HCT116 (cell line): Measurements from ENCODE around the gene CDC14B.

Experiments
- CEBPB ChIP-seq: IDR thresholded peaks from 2 replicates; pipeline ENCODE4 v1.6.1; 2012; ENCODE audit warnings: low read depth
- EZH2 ChIP-seq: fragments of 200-600 bp; sonication (generic); IDR thresholded peaks from 2 replicates; pipeline ENCODE4 v1.6.1; 2017; ENCODE audit warnings: antibody characterized with exemption, mixed run types
- POLR2A ChIP-seq: IDR thresholded peaks from 2 replicates; pipeline ENCODE4 v1.7.0; 2011; ENCODE audit warnings: borderline replicate concordance; ENCODE audit not compliant: insufficient read depth, insufficient read length; ENCODE audit errors: extremely low read depth
- SIN3A ChIP-seq: IDR thresholded peaks from 2 replicates; pipeline ENCODE4 v1.6.1; 2012; ENCODE audit warnings: low read depth
- SP1 ChIP-seq: IDR thresholded peaks from 2 replicates; pipeline ENCODE4 v1.6.1; 2012; ENCODE audit warnings: low read depth
- SRF ChIP-seq: IDR thresholded peaks from 2 replicates; pipeline ENCODE4 v1.6.1; 2012; ENCODE audit warnings: low read depth
- YY1 ChIP-seq: IDR thresholded peaks from 2 replicates; pipeline ENCODE4 v1.6.1; 2011; ENCODE audit warnings: low read length, low read depth, moderate library complexity, mild to moderate bottlenecking; ENCODE audit not compliant: insufficient replicate concordance; ENCODE audit errors: extremely low read depth
- ZNF274 ChIP-seq: fragments of 200-500 bp; sonication (Bioruptor generic); IDR thresholded peaks from 2 replicates; pipeline ENCODE4 v1.6.1; 2014; ENCODE audit warnings: mild to moderate bottlenecking, low read depth, low read length, inconsistent platforms
- TF ChIP-seq, protein P1 (sequence below), 3 experiments: fragments of 200-600 bp in 1 of 3; sonication (generic) in 1 of 3; IDR thresholded peaks in 2 of 3; conservative IDR thresholded peaks in 1 of 3; 2 replicates each; pipeline ENCODE4 v1.5.1; 2012 to 2017; ENCODE audit warnings: low read depth in 2 of 3, low read length in 2 of 3, antibody characterized with exemption in 1 of 3, borderline replicate concordance in 1 of 3, control low read depth in 1 of 3, mild to moderate bottlenecking in 1 of 3, mixed read lengths in 1 of 3, mixed run types in 1 of 3, moderate library complexity in 1 of 3; ENCODE audit not compliant: insufficient read depth in 1 of 3
- TF ChIP-seq, protein P2 (sequence below): IDR thresholded peaks from 2 replicates; pipeline ENCODE4 v1.6.1; 2012
- TF ChIP-seq, protein P3 (sequence below): IDR thresholded peaks from 2 replicates; pipeline ENCODE4 v1.6.1; 2012; ENCODE audit warnings: low read depth

DNA sequence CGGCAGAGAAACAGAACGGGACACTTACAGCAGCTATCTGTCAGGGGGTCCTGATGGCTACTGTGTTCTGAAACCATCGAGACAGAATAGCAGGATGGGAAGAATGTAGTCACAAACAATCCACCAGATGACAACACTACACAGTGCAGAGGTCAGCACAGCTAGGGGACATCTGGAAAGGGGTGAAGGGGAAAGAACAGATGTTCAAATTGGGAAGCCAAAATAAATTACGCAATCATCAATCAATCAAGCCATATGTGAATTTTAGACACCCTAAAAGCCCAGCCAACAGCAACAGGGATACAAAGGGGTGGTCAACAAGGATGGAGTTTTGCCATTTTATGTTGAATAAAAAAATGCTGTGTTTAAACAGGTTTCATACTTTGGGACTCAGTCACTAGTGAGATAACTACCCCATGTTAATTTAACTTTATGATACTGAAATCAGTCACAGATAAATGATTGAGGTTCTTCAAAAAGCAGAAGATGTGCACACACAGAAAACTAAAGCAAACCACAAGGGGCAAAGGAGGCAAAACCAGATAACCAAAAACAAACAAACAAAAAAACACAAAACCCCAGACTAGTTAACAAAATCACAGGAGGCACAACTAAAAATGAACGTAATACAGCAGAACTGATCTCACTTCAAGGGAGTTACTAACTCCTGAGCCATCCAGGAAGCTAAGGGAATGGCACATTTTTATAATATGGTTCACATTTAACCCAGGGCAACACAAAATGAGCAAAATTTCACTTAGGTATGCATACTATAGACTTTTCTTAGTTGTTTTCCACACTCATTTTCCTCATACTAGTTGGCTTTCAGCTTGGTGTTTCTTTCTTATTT lies 103.8 kb downstream of the CDC14B start:
- TF ChIP-seq, protein P1, sequence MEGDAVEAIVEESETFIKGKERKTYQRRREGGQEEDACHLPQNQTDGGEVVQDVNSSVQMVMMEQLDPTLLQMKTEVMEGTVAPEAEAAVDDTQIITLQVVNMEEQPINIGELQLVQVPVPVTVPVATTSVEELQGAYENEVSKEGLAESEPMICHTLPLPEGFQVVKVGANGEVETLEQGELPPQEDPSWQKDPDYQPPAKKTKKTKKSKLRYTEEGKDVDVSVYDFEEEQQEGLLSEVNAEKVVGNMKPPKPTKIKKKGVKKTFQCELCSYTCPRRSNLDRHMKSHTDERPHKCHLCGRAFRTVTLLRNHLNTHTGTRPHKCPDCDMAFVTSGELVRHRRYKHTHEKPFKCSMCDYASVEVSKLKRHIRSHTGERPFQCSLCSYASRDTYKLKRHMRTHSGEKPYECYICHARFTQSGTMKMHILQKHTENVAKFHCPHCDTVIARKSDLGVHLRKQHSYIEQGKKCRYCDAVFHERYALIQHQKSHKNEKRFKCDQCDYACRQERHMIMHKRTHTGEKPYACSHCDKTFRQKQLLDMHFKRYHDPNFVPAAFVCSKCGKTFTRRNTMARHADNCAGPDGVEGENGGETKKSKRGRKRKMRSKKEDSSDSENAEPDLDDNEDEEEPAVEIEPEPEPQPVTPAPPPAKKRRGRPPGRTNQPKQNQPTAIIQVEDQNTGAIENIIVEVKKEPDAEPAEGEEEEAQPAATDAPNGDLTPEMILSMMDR (IDR thresholded peaks at IDR 0.05 in 2 of 3, conservative IDR thresholded peaks at IDR 0.05 in 1 of 3; ENCODE audit: borderline replicate concordance in 1 of 3, insufficient read depth in 1 of 3, low read depth in 2 of 3, low read length in 2 of 3) = no peak
- no peak for TF ChIP-seq SRF
- TF ChIP-seq POLR2A = no peak
- TF ChIP-seq SIN3A = no peak
- TF ChIP-seq SP1 = no peak
- TF ChIP-seq, protein P2, sequence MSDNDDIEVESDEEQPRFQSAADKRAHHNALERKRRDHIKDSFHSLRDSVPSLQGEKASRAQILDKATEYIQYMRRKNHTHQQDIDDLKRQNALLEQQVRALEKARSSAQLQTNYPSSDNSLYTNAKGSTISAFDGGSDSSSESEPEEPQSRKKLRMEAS = no peak
- TF ChIP-seq, protein P3, sequence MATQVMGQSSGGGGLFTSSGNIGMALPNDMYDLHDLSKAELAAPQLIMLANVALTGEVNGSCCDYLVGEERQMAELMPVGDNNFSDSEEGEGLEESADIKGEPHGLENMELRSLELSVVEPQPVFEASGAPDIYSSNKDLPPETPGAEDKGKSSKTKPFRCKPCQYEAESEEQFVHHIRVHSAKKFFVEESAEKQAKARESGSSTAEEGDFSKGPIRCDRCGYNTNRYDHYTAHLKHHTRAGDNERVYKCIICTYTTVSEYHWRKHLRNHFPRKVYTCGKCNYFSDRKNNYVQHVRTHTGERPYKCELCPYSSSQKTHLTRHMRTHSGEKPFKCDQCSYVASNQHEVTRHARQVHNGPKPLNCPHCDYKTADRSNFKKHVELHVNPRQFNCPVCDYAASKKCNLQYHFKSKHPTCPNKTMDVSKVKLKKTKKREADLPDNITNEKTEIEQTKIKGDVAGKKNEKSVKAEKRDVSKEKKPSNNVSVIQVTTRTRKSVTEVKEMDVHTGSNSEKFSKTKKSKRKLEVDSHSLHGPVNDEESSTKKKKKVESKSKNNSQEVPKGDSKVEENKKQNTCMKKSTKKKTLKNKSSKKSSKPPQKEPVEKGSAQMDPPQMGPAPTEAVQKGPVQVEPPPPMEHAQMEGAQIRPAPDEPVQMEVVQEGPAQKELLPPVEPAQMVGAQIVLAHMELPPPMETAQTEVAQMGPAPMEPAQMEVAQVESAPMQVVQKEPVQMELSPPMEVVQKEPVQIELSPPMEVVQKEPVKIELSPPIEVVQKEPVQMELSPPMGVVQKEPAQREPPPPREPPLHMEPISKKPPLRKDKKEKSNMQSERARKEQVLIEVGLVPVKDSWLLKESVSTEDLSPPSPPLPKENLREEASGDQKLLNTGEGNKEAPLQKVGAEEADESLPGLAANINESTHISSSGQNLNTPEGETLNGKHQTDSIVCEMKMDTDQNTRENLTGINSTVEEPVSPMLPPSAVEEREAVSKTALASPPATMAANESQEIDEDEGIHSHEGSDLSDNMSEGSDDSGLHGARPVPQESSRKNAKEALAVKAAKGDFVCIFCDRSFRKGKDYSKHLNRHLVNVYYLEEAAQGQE = no peak
- TF ChIP-seq YY1 = no peak
- TF ChIP-seq ZNF274 = no peak
- TF ChIP-seq CEBPB = no peak
- no peak for TF ChIP-seq EZH2
